Medulla oblongata (tissue), 1 donor: ENCODE measurements around the gene MPI.
"Not testable (repeated sequence)": the region's sequence is repeated elsewhere in the genome, so short reads cannot be mapped to it uniquely, and the experiment has no call there.

Experiments
- DNase-seq: peaks from one replicate; pipeline ENCODE4 v3.0.0-alpha.2; 2015; ENCODE audit errors: extremely low spot score

The MPI gene

DNA sequence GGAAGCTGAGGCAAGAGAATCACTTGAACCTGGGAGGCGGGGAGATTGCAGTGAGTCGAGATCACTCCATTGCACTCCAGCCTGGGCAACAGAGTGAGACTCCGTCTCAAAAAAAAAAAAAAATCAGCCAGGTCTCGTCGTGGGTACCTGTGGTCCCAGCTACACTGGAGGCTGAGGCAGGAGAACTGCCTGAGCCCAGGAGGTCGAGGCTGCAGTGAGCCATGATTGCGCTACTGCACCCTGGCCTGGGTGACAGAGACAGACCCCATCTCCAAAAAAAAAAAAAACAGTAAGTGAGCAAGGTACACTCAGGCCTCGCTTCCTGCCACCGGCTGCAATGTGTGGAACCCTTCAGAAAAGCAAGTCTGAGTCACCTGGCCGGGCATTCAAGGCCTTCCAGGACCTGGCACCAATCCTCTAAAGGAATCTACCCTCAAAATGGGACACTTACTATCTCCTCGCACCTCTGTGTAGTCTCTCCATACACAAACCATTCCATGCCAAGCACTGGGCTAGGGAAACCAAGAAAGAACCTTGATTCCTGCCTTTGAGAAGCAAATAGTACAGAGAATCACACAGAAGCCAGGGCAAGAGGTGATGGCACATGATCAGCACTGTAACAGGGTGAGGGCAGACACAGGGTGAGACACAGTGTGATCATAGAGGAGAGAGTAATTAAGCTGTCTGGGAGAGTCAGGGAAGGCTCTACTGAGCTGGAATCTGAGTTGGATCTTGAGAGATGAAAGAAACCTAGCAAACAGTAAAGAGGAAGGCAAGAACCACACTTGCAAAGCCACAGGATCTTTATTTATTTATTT, 26.4 kb upstream of the MPI start:
- DNase-seq, result no peak

DNA sequence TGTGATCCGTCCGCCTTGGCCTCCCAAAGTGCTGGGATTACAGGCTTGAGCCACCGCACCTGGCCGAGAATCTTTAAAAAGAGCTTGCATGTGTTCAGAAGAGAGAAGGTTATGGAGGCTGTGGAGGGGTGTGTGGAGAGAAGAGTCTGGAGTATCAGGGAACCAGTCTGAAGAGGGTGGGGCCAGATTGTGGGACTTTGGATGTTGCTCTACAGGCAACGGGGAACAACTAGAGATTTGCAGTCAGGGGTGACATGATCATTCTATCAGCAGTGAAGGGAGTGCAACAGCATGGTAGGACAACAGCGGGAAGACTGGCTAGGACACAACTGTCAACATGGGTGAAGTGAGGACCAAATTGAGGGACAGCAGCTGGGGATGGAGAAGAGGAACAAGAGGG, 25.5 kb upstream of the MPI start:
- DNase-seq, result no peak

DNA sequence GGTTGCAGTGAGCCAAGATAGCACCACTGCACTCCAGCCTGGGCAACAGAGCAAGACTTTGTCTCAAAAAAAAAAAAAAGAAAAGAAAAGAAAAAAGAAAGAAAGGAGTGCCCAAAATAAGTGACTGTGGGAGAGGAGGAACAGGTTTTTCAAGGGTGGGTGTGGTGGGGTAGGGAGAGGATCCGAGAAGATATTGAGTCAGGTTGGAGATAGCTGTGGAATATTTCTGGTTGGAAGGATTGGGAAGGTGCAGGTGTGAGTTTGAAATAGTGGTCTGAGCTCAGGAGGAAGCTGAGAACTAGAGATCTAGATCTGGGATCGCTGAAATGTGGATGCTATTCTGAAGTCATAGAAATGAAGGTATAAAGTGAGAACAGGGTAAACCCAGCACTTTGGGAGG, 24.5 kb upstream of the MPI start:
- no peak for DNase-seq

DNA sequence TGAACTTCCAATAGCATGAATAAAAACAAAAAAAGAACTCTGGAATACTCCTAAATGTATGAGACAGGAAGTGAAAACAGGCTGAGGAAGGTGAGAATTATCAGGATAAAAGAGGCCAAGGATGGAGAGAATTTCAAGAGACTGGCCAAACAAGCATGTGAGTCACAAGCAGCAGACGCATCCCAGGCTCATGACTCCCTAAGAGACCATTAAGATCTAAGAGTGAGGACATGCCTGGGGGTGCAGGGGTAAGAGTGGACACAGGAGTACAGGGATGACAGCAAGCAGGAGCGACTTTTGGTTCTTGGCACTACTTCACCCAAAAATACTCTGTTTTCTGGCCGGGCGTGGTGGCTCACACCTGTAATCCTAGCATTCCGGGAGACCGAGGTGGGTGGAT, 23.8 kb upstream of the MPI start:
- DNase-seq, result no peak

DNA sequence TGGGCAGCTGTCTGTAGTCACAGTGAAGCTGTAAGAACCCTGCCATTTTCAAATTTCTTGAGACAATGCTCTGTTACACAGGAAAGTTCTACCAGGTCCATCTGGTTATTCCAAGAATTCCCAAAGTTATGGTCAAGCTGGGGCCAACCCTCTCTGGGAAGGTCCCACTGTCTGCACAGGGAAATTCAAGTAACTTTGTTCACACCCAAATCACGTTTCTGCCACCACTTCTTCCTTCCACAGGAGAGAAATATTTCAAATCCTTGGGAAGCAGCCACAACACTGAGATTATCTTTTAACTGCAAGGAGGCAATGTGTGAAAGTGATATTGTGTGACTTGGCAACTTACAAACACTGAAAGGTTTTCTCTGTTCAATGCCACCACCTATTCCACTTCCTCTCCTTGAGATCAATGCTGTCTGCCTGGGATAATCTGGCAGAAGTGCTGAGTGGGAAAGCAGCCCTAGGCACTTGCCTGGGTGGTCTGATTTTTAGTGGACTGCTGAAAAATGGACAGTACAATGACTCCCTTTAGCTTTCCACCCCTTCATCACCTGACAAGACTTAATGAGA, 22.3 kb upstream of the MPI start:
- no peak for DNase-seq

- DNase-seq, result peak; percentile 65
Measured at GRCh38 chr15:74868059-74868458, 21.8 kb upstream of the MPI start.

- no peak for DNase-seq
Measured at GRCh38 chr15:74869372-74869725, 20.5 kb upstream of the MPI start.

GRCh38 chr15:74869726-74870407, 20.0 kb upstream of the MPI start:
- DNase-seq, result peak; percentile 85

- no peak for DNase-seq
Measured at GRCh38 chr15:74870436-74871215, 19.2 kb upstream of the MPI start.

DNA sequence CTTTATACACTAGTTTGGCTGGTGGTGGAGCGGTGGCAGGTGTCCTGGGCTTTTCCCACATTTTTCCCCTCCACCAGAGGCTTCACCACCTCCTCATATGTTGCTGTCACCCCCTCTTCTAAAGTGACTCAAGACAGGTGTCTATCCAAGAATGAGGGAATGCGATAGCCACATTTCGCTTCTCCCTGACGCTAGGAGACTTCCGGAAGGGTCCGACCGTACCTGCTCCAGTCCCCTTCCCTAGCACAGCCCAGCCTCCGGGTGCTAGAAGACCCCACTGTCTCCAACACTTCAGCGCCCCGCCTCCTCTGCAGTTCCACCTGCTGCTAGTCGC, 17.2 kb upstream of the MPI start:
- DNase-seq, result no peak

DNA sequence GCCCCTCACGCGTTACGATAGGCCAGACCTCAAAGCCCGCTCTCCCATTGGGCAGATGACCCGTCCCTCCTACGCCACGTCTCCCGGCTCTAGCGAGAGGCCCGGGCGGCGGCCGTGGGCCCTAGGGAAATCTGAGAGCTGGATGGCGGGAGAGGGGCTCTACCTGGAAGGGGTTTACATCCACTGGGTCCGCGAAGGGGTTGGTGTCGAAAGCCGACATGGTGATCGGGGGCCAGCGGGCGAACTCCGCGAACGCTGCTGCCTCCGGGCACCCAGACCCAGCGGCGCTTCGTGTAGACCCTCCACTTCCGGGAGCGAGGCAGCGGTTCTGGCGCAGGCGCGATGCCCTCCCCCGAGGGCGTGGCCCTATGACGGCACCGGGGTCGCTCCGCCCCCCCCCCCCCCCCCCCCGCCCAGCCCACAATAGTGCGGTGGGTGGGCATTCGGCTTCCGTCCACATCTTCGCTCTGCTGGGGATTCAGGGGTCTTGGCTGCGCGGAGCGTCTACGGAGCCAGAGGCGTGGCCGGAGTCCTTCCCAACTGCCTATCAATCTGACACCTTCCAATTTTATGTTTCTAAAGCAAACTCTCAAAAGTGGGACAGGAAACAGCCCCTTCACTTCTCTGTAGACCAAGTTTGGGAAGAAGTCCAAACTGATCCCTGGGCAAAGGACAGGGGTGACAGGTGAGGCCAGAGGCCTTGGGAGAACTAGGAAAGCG, 16.6 kb upstream of the MPI start, which contains the start of gene SCAMP2:
Gene SCAMP2 (minus strand): TSS at position 330 of the 720 bp plus-strand sequence. CDS start 110 bp downstream, at position 220.
- DNase-seq, result peak; percentile 98

DNA sequence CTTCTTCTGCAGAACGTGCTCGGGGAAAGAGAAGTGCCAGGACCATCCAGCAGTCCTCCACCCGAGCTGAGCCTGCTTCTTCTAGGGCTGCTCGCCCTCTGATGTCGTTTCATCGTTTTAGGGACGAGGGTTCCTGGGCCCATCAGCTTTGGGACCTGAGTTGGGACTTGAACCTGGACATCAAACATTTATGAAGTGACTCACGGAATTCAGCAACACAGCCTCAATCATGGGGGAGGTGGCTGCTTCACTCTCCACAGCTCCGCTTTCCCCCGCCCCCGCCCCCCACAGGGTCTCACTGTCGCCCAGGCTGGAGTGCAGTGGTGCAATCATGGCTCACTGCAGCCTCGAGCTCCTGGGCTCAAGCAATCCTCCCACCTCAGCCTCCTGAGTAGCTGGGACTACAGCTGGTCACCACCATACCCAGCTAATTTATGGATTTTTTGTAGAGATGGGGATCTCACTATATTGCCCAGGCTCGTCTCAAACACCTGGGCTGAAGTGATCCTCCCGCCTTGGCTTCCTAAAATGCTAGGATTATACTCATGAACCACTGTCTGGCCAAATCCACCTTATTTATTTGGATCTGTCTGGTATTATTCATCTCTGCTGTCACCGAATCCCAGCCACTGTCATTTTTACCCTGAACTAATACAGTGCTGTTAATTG, 16.0 kb upstream of the MPI start:
- DNase-seq, result peak; percentile 49

GRCh38 chr15:74878273-74878672, 11.6 kb upstream of the MPI start:
- DNase-seq, result no peak

GRCh38 chr15:74882528-74882927, 7.3 kb upstream of the MPI start:
- no peak for DNase-seq

GRCh38 chr15:74884428-74885223, 5.2 kb upstream of the MPI start:
- DNase-seq, result no peak

DNA sequence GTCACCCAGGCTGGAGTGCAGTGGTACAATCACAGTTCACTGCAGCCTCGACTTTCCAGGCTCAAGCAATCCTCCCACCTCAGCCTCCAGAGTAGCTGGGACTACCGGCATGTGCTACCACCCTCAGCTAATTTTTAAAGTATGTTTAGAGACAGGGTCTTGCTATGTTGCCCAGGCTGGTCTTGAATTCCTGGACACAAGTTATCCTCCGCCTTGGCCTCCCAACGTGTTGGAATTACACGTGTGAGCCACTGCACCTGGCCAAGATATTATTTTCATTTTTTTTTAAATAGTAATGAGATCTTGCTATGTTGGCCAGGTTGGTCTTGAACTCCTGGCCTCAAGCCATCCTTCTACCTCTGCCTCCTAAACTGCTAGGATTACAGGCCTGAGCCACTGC, 4.4 kb upstream of the MPI start:
- no peak for DNase-seq

DNA sequence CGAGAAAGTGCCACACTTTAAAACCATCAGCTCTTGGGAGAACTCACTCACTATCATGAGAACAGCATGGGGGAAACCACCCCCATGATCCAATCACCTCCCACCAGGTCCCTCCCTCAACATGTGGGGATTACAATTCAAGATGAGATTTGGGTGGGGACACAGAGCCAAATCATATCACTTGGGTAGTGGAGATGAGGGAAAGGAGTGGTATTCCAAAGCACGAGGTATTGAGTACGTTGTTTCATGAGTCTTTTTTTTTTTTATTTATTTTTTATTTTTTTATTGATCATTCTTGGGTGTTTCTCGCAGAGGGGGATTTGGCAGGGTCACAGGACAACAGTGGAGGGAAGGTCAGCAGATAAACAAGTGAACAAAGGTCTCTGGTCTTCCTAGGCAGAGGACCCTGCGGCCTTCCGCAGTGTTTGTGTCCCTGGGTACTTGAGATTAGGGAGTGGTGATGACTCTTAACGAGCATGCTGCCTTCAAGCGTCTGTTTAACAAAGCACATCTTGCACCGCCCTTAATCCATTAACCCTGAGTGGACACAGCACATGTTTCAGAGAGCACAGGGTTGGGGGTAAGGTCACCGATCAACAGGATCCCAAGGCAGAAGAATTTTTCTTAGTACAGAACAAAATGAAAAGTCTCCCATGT, 2.2 kb upstream of the MPI start:
- not testable (repeated sequence) for DNase-seq

- no peak for DNase-seq
Measured at GRCh38 chr15:74888716-74889115, 1.1 kb upstream of the MPI start.

DNA sequence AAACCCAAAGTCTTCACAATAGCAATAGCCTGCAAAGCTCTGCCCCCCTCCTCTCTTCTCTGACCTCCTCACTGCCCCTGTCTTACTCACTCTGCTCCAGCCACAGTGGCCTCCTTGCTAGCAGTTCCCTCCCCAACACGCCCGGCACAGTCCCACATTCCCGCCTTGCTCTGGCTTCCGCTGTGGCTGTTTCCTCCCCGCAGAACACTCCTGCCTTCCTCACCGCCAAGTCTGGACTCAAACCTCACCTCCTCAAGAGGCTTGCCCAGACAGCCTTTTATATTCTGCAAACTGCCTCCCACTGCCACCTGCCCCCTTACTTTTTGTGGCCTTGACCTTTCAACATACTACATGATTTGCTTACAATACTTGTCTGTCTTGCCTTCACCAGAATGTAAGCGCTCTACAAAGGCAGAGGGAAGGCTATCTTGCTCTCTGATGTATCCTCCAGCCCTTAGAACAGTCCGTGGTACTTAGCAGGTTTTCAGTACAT, 406 bp upstream of the MPI start:
- DNase-seq, result no peak

DNA sequence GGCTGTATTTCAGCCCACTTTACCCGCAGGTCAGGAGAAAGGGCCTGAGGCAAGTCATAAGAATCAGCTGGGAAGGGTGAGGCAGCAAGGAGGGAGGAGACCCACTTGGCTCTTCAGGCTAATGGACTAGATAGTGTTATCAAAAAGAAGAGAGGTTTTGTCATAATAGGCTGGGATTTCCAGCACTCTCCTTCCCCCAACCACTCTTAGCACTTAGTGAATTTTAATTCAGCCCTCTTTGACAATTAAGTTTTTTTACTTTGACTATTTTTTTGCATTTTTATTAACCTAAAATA, 771 bp downstream of the MPI start:
- no peak for DNase-seq
